ENCODE measurements around the gene COBLL1.

COBLL1 gene

GRCh38 chr2:164836907-164837306 is 4.7 kb downstream of the COBLL1 start:
- no peak overlapping the region for H3K4me3 ChIP-seq (replicated peaks; ENCODE audit: low read depth, low read length)
- TF ChIP-seq CTCF (IDR thresholded peaks at IDR 0.05; ENCODE audit: low read depth, low read length, missing control alignments): no peak
- DNase-seq (ENCODE audit: extremely low read depth, low read depth): no peak

- TF ChIP-seq CTCF (IDR thresholded peaks at IDR 0.05; ENCODE audit: low read depth, low read length, missing control alignments): no peak
- no peak overlapping the region for H3K4me3 ChIP-seq (replicated peaks; ENCODE audit: low read depth, low read length)
- DNase-seq (ENCODE audit: extremely low read depth, low read depth): no peak
Observed at GRCh38 chr2:164835302-164835701, 6.3 kb downstream of the COBLL1 start.

- H3K4me3 ChIP-seq (replicated peaks; ENCODE audit: low read depth, low read length): no peak overlapping the region
- no peak for TF ChIP-seq CTCF (IDR thresholded peaks at IDR 0.05; ENCODE audit: low read depth, low read length, missing control alignments)
- no peak for DNase-seq (ENCODE audit: extremely low read depth, low read depth)
Observed at GRCh38 chr2:164831887-164832286, 9.7 kb downstream of the COBLL1 start.

DNA sequence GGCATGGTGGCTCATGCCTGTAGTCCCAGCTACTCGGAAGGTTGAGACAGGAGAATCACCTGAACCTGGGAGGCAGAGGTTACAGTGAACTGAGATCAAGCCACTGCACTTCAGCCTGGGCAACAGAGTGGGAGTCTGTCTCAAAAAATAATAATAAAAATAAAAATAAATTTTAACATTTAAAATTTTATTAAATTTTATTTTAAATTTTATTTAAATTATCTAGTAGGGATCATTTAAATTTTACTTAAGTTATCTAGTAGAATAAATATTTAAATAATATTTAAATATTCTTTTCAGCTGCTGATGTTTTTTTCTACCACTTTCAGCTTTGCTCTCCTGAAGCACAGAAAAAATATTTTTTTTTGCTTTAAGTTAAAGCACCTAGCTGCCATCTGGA is 10.4 kb downstream of the COBLL1 start:
- no peak overlapping the region for H3K4me3 ChIP-seq (replicated peaks; ENCODE audit: low read depth, low read length)
- TF ChIP-seq CTCF (IDR thresholded peaks at IDR 0.05; ENCODE audit: low read depth, low read length, missing control alignments): no peak
- no peak for DNase-seq (ENCODE audit: extremely low read depth, low read depth)

- no peak for DNase-seq (ENCODE audit: extremely low read depth, low read depth)
- no peak for TF ChIP-seq CTCF (IDR thresholded peaks at IDR 0.05; ENCODE audit: low read depth, low read length, missing control alignments)
- no peak overlapping the region for H3K4me3 ChIP-seq (replicated peaks; ENCODE audit: low read depth, low read length)
Observed at GRCh38 chr2:164826293-164827243, 15.1 kb downstream of the COBLL1 start.

DNA sequence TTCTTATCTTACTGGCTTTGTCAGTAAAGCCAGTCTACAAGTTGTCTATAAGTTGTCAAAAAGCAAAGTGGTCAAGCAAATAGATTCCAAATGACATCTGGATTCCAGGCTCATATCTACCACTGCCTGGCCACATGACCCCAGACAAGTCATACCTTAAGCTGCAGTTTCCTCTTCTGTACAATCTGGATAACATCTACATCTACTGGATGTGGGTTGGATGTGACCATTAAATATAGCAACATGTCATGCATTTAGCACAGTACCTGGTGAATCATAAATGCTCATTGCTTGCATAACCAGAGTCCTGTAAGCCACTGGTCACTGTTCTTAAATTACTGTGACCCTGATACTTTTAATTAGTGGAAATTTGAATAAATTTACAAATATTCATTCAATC is 16.8 kb downstream of the COBLL1 start:
- H3K4me3 ChIP-seq (replicated peaks; ENCODE audit: low read depth, low read length): no peak overlapping the region
- TF ChIP-seq CTCF (IDR thresholded peaks at IDR 0.05; ENCODE audit: low read depth, low read length, missing control alignments): no peak
- DNase-seq (ENCODE audit: extremely low read depth, low read depth): no peak
